ENCODE data around the gene BSPRY.
A peak's percentile ranks its signal among the peaks of the same experiment; 100 is the strongest.

Gene BSPRY

DNA sequence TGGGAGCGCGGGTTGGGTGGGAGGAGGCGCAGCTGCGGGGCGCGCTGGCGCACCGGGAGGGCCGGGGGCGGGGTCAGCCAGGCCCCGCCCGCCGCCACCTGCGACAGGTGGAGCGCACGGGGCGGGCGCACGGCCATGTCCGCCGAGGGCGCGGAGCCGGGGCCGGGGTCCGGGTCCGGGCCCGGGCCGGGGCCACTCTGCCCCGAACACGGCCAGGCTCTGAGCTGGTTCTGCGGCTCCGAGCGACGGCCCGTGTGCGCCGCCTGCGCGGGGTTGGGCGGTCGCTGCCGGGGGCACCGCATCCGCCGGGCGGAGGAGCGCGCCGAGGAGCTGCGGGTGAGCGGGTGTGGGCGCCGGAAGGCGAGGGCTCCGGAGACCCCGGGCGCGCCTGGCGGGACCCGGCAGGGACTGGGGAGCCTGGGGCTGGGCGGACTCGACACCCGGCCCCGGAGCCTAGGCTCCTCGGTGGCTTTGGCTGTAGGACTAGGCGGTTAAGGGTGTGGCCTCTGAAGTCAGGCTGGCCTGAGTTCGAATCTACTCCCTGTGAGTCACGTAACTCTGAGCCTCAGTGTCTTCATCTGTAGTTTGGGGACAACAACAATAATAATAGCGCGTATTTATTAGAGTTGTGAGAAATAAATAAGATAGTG is at the start of gene BSPRY:
Gene BSPRY, plus strand, starts transcription at position 97 of the 650 bp plus-strand sequence. Its CDS starts 39 bp downstream, at position 136.
- DNase-seq (ENCODE audit: low spot score): peak; percentile 52

GRCh38 chr9:113299800-113300292 is 49.5 kb upstream of the BSPRY start:
- no peak for DNase-seq (ENCODE audit: low spot score)

DNA sequence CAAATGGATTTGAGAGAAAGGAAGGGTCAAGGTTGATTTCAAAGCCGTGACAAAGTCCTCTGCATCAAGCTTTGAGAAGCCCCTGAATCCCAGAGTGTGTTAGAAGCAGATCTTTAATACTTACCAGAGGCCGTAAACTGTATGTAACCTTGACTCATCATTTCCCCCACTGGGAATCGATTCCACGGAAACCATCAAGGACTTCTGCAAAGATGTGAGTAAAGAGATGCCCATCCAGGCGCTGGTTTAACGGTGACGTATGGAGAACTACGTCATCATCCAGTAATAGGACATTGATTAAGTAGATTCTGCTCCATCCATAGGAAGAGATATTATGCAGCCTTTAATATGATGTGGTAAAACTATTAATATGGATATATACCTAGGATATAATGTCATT is 47.8 kb upstream of the BSPRY start:
- no peak for DNase-seq (ENCODE audit: low spot score)

GRCh38 chr9:113302792-113303418 is 46.4 kb upstream of the BSPRY start, which contains the start of gene RNF183:
Gene RNF183, minus strand, starts transcription at chr9:113303376. Its CDS starts 5,192 bp downstream, at chr9:113298184.
- DNase-seq (ENCODE audit: low spot score): peak; percentile 12

DNA sequence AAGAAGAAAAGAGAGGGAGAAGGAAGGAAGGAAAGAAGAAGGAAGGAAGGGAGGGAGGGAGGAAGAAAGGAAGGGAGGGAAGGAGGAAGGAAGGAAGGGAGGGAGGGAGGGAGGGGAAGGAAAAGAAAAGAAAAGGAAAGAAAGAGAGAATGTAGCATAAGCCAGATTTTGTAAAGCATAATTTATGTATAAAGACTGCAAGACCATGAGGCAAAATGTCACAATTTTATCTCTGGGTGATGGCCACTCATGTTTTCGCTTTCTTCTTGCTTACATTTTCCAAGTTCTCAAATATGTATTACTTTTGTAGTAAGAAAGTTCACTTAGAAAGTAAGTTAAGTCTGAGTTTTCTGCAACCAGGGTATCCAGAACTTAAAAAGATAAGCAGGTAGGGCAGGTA is 42.8 kb upstream of the BSPRY start:
- no peak for DNase-seq (ENCODE audit: low spot score)

GRCh38 chr9:113307396-113307975 is 41.9 kb upstream of the BSPRY start:
- DNase-seq (ENCODE audit: low spot score): no peak

GRCh38 chr9:113309204-113309813 is 40.0 kb upstream of the BSPRY start:
- DNase-seq (ENCODE audit: low spot score): peak; percentile 17

DNA sequence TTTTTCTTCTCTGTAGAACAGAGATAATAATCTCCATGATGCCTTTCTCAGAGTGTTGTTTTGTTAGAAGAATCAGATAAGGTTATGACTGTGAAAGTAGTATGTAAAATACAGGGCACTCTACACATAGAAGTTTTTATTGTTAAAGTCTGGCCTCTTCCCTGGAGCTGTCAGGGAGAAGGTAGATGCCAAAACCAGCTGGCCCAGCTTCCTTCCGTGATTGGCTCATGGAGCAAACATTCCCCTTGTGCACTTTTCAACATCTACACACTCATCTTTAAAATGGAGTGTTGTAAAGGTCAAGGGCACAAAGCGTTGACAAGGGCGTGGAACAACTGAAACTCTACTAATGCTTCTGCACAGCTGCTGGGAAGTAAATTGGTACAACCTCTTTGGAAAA is 38.8 kb upstream of the BSPRY start:
- DNase-seq (ENCODE audit: low spot score): no peak

DNA sequence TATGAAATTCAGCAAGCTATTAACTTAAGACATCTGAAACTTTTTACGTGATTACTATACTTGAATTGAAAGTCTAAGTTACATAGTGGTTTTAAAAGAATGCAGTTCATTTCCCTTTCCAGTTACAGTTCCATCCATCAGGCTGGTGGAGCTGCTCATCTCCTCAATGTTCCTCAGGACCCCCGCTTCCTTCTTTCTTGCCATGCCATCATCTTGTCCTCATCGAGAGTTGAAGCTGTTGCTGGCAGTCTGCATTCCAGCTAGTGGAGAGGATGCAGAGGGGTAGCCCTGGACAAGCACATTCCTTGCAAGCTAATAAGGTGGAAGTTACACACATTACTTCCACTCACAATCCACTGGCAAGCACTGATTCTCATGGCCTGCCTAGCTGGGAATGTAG is 37.4 kb upstream of the BSPRY start:
- DNase-seq (ENCODE audit: low spot score): no peak

DNA sequence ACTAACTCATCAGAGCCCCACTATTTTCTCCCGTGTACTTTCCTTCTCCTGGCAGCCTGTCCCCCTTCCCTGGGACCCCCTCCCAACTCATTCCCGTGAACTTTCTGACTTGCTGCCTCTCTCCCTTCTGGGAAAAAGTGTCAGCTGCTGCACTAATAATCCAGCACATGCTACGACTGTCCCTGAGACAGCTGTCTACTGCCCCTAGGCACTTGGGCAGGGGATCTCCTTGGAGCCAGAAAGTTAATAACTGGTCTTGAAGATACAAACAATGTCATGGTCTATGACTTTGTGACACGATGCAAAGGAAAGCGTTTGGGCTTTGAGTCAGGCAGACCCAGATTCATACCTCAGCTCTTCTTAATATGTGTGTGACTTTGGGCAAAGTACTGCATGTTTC is 36.1 kb upstream of the BSPRY start:
- DNase-seq (ENCODE audit: low spot score): no peak

DNA sequence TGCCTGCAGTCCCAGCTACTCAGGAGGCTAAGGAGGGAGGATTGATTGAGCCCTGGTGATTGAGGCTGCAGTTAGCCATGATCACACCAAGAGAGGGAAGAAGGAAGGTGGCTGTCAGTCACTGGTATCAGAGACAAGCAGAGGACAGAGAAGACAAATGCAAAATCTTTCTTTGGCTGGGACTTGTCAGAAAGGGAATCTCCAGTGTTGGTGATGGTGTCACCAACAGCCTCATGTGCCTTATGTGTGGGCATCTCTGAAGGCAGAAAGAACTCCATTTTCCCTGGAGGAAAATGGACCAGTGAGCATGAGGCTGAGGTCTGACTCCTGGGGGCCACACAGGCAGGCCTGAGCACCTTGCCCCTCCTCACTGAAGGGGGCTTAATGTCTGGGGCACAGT is 34.1 kb upstream of the BSPRY start:
- no peak for DNase-seq (ENCODE audit: low spot score)

DNA sequence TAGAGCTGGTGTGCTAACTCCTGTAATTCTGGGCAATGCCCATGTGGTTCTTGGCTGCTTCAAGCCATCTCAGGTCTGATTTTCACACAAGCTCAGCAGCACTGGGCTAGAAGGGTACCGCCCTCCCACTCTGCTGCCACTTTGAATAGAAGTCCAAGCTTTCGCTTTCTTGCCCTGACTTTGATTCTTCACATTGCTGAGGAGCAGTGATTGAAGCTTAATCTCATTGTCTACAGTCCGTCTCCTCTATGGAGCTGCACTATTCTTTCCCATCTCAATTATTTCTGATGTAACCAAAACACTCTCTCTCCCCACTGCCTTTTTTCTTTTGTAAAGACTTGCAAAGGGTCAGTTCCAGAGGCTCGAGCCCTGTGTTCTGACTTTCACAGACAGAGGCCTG is 33.3 kb upstream of the BSPRY start:
- DNase-seq (ENCODE audit: low spot score): no peak

DNA sequence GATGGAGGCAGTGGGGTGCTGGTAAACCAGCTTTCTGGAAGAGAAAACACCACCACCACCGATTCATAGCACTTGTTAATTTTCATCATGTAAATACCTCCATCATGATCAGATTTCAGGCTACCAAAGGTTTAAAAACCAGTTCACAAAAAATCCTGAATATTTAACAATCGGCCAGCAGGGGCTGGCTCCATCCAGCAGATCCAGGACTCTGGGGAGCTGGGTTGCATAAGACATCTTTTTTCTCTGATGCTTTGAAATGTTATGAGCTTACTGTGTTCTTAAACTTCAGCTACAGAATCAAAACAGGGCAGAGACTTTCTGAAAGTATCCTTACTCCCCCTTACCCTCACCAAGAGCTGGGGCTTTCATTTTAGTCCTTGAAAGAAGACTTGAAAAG is 31.6 kb upstream of the BSPRY start:
- DNase-seq (ENCODE audit: low spot score): no peak

- no peak for DNase-seq (ENCODE audit: low spot score)
Measured at GRCh38 chr9:113319054-113319453, 30.3 kb upstream of the BSPRY start.

GRCh38 chr9:113320051-113320450 is 29.3 kb upstream of the BSPRY start:
- DNase-seq (ENCODE audit: low spot score): no peak

GRCh38 chr9:113322671-113323070 is 26.7 kb upstream of the BSPRY start:
- no peak for DNase-seq (ENCODE audit: low spot score)

- no peak for DNase-seq (ENCODE audit: low spot score)
Measured at GRCh38 chr9:113326230-113326629, 23.1 kb upstream of the BSPRY start.

- DNase-seq (ENCODE audit: low spot score): no peak
Measured at GRCh38 chr9:113328045-113328782, 21.1 kb upstream of the BSPRY start.

- DNase-seq (ENCODE audit: low spot score): no peak
Measured at GRCh38 chr9:113331780-113332179, 17.6 kb upstream of the BSPRY start.

DNA sequence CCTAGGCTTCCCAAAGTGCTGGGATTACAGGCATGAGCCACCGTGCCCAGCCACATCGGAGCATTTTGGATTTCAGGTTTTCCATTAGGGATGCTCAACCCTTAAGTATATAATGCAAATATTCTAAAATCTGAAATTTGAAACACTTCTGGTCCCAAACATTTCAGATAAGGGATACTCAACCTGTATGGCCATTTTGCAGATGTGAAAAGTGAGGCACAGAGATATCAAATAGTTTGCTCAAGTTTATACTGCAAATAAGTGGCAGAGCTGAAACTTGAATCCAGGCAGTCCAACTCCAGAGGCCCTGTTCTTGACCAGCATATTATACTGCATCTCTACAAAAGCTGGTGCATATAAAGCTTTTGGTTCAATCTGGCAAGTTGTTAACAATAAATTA is 11.6 kb upstream of the BSPRY start:
- DNase-seq (ENCODE audit: low spot score): no peak

DNA sequence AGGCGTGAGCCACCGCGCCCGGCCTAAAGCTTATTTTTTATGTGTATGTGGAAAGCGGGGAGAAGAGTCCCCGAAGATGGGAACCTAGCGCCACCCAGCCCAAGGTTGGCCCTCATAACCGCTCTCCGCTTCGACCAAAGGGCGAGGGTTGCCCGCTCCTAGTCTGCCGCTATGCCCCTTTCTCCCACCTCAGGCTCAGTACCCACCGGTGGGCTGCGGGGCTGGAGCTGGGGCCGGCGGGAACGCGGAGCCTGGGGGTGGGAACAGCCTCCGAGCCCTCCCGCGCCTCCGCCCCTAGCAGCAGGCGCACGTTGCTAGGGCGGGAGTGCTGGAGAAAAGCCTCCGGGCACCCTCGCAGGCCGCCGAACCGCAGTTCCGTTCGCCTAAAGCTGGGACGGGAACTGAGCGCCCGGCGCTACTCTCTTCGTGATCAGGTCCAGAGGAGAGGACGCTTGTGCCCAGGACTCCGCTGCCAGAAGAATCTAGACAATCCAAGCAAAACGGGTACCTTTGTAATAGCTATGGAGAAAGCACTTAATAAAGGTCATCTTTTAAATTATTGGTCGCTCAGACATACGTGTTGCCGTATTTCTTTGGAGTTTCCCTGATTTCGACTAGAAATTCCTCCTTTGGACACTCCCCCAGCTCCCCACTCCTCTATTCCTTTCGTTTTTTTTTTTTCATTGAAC is 9.2 kb upstream of the BSPRY start, which contains the start of gene WDR31:
Gene WDR31, minus strand, starts transcription at position 265 of the 689 bp plus-strand sequence. CDS start 8,253 bp downstream, outside the sequence.
- peak; percentile 85 for DNase-seq (ENCODE audit: low spot score)

Data from HuH-7.5 (cell line).